SK-N-SH (cell line): ENCODE data around the gene SVIL.

Experiments used
- CHD2 ChIP-seq: fragments of 150-350 bp; IDR thresholded peaks from 2 replicates; pipeline ENCODE4 v1.6.1; 2018; ENCODE audit warnings: low read length; ENCODE audit not compliant: partially characterized antibody
- CTCF ChIP-seq: fragments of 200-600 bp; sonication (generic); IDR thresholded peaks from 2 replicates; pipeline ENCODE4 v1.6.1; 2017; ENCODE audit warnings: antibody characterized with exemption, mild to moderate bottlenecking, moderate library complexity
- FOXJ3 ChIP-seq: sonication (generic); formaldehyde crosslinking; IDR thresholded peaks from 2 replicates; pipeline ENCODE4 v1.5.1; 2020; ENCODE audit warnings: mild to moderate bottlenecking, missing genetic modification reagents
- FOXM1 ChIP-seq: IDR thresholded peaks from 2 replicates; pipeline ENCODE4 v1.4.0; 2012; ENCODE audit warnings: low read depth, mild to moderate bottlenecking
- IRF3 ChIP-seq: fragments of 150-350 bp; IDR thresholded peaks from 2 replicates; pipeline ENCODE4 v1.6.1; 2016; ENCODE audit warnings: mild to moderate bottlenecking, low read depth, low read length
- MAX ChIP-seq: IDR thresholded peaks from 2 replicates; pipeline ENCODE4 v1.4.0; 2012; ENCODE audit warnings: low read depth
- MXI1 ChIP-seq: IDR thresholded peaks from 2 replicates; pipeline ENCODE4 v1.6.1; 2012; ENCODE audit warnings: mild to moderate bottlenecking, low read depth, low read length, improper control_type of control experiment
- POLR2AphosphoS5 ChIP-seq: IDR thresholded peaks from 2 replicates; pipeline ENCODE4 v1.6.1; 2012; ENCODE audit warnings: low read depth, low read length
- RAD21 ChIP-seq: IDR thresholded peaks from 2 replicates; pipeline ENCODE4 v1.6.1; 2012; ENCODE audit warnings: mild to moderate bottlenecking, low read length
- RXRA ChIP-seq: IDR thresholded peaks from 2 replicates; pipeline ENCODE4 v1.4.0; 2012; ENCODE audit warnings: low read depth, mild to moderate bottlenecking, borderline replicate concordance
- SIN3A ChIP-seq: IDR thresholded peaks from 2 replicates; pipeline ENCODE4 v1.6.1; 2012; ENCODE audit warnings: low read depth, mild to moderate bottlenecking, low read length, moderate library complexity, borderline replicate concordance
- USF2 ChIP-seq: fragments of 150-350 bp; IDR thresholded peaks from 2 replicates; pipeline ENCODE4 v1.6.1; 2017; ENCODE audit warnings: antibody characterized with exemption, low read length, low read depth, borderline replicate concordance

- TF ChIP-seq CTCF (no peak), IRF3 (no peak), RAD21 (no peak), FOXM1 (no peak), MXI1 (no peak), RXRA (no peak), POLR2AphosphoS5 (no peak), MAX (no peak), USF2 (no peak), FOXJ3 (CRISPR knock-in tag) (no peak), SIN3A (no peak), CHD2 (no peak)
Observed at GRCh38 chr10:29617880-29618340, 16.9 kb downstream of the SVIL start.
